H9 (cell line): ENCODE data around the gene MSH3. TPM values are rescaled to one million over a fixed set of nuclear protein-coding genes. Genes with fewer than 3 reads are reported as not detected.

Source experiments
- DNase-seq: peaks from one replicate; pipeline ENCODE4 v3.0.0-alpha.2; 2017
- H2AFZ ChIP-seq: one replicate; pipeline ENCODE4 v1.6.1; 2013; ENCODE audit warnings: mild to moderate bottlenecking, low read length, control low read depth, moderate library complexity
- H2AK5ac ChIP-seq: 2 replicates; pipeline ENCODE4 v1.6.1; 2013; ENCODE audit warnings: low read length, control low read depth, mixed read lengths; ENCODE audit not compliant: insufficient read length
- H2BK120ac ChIP-seq: one replicate; pipeline ENCODE4 v1.6.1; 2013; ENCODE audit warnings: low read depth, mild to moderate bottlenecking, low read length, control low read depth, inconsistent platforms; ENCODE audit not compliant: poor library complexity, severe bottlenecking
- H2BK12ac ChIP-seq: 2 replicates; pipeline ENCODE4 v1.6.1; 2013; ENCODE audit warnings: low read length, control low read depth, mixed read lengths, low read depth; ENCODE audit not compliant: insufficient read length
- H2BK15ac ChIP-seq: 2 replicates; pipeline ENCODE4 v1.6.1; 2013; ENCODE audit warnings: low read depth, low read length, control low read depth
- H2BK20ac ChIP-seq: one replicate; pipeline ENCODE4 v1.6.1; 2013; ENCODE audit warnings: low read depth, mild to moderate bottlenecking, low read length, control low read depth, inconsistent platforms; ENCODE audit not compliant: poor library complexity, severe bottlenecking
- H2BK5ac ChIP-seq: 2 replicates; pipeline ENCODE4 v1.6.1; 2013; ENCODE audit warnings: low read length, control low read depth, mixed read lengths; ENCODE audit not compliant: insufficient read length
- H3K14ac ChIP-seq: 2 replicates; pipeline ENCODE4 v1.6.1; 2013; ENCODE audit warnings: low read length, control low read depth; ENCODE audit not compliant: insufficient read depth
- H3K18ac ChIP-seq: 2 replicates; pipeline ENCODE4 v1.6.1; 2013; ENCODE audit warnings: low read depth, mild to moderate bottlenecking, mixed read lengths, low read length, control low read depth; ENCODE audit not compliant: insufficient read length
- H3K23ac ChIP-seq: 2 replicates; pipeline ENCODE4 v1.6.1; 2013; ENCODE audit warnings: low read length, control low read depth, mixed read lengths, low read depth; ENCODE audit not compliant: insufficient read length
- H3K23me2 ChIP-seq: 2 replicates; pipeline ENCODE4 v1.6.1; 2013; ENCODE audit warnings: low read depth, mild to moderate bottlenecking, mixed read lengths, low read length, control low read depth; ENCODE audit not compliant: insufficient read length, poor library complexity, severe bottlenecking
- H3K27ac ChIP-seq: 2 replicates; pipeline ENCODE4 v1.5.1; 2013; ENCODE audit warnings: low read length, control low read depth, mixed read lengths, low read depth; ENCODE audit not compliant: insufficient read length
- H3K27me3 ChIP-seq: 2 replicates; pipeline ENCODE4 v1.6.1; 2013; ENCODE audit warnings: low read length, control low read depth, inconsistent platforms; ENCODE audit not compliant: insufficient read depth
- H3K4ac ChIP-seq: 2 replicates; pipeline ENCODE4 v1.6.1; 2013; ENCODE audit warnings: low read depth, mild to moderate bottlenecking, control low read depth, inconsistent platforms, low read length, moderate library complexity
- H3K4me1 ChIP-seq: 2 replicates; pipeline ENCODE4 v1.6.1; 2013; ENCODE audit warnings: low read length, control low read depth, inconsistent platforms; ENCODE audit not compliant: insufficient read depth
- H3K4me2 ChIP-seq: 2 replicates; pipeline ENCODE4 v1.6.1; 2013; ENCODE audit warnings: low read length, control low read depth, mixed read lengths; ENCODE audit not compliant: insufficient read length, insufficient read depth
- H3K56ac ChIP-seq: 2 replicates; pipeline ENCODE4 v1.6.1; 2013; ENCODE audit warnings: low read depth, mild to moderate bottlenecking, mixed read lengths, low read length, control low read depth; ENCODE audit not compliant: insufficient read length
- H3K79me1 ChIP-seq: 2 replicates; pipeline ENCODE4 v1.6.1; 2013; ENCODE audit warnings: low read depth, mild to moderate bottlenecking, moderate library complexity, low read length, control low read depth, inconsistent platforms; ENCODE audit not compliant: insufficient read depth, poor library complexity, severe bottlenecking
- H3K79me2 ChIP-seq: 2 replicates; pipeline ENCODE4 v1.6.1; 2013; ENCODE audit warnings: low read length, control low read depth, inconsistent platforms; ENCODE audit not compliant: insufficient read depth
- H3K9ac ChIP-seq: 2 replicates; pipeline ENCODE4 v1.6.1; 2013; ENCODE audit warnings: low read length, control low read depth, mixed read lengths; ENCODE audit not compliant: insufficient read length; ENCODE audit errors: extremely low read depth
- H3K9me3 ChIP-seq: one replicate; pipeline ENCODE4 v1.6.1; 2013; ENCODE audit warnings: low read depth, low read length, inconsistent platforms; ENCODE audit not compliant: control insufficient read depth
- H3T11ph ChIP-seq: one replicate; pipeline ENCODE4 v1.6.1; 2013; ENCODE audit warnings: mild to moderate bottlenecking, low read length, control low read depth, inconsistent platforms
- H4K20me1 ChIP-seq: one replicate; pipeline ENCODE4 v1.6.1; 2013; ENCODE audit not compliant: control insufficient read depth, insufficient read length, insufficient read depth
- H4K5ac ChIP-seq: 2 replicates; pipeline ENCODE4 v1.6.1; 2013; ENCODE audit warnings: low read depth, mild to moderate bottlenecking, mixed read lengths, low read length, control low read depth; ENCODE audit not compliant: insufficient read length
- H4K8ac ChIP-seq: replicated peaks from 2 replicates; pipeline ENCODE4 v1.6.1; 2013; ENCODE audit warnings: low read length, control low read depth, mixed read lengths, low read depth; ENCODE audit not compliant: insufficient read length
- H4K91ac ChIP-seq: 2 replicates; pipeline ENCODE4 v1.6.1; 2013; ENCODE audit warnings: low read depth, mild to moderate bottlenecking, moderate library complexity, mixed read lengths, low read length, control low read depth; ENCODE audit not compliant: insufficient read length
- H3K27ac Mint-ChIP-seq, 3 experiments: 2 replicates in 2 of 3; 3 replicates in 1 of 3; pipeline ENCODE4 v1.8.0; 2020 to 2021; ENCODE audit warnings: mixed read lengths in 3 of 3, mild to moderate bottlenecking in 1 of 3, moderate library complexity in 1 of 3
- H3K27me3 Mint-ChIP-seq: 2 replicates; pipeline ENCODE4 v1.8.0; 2021; ENCODE audit warnings: low read depth, mild to moderate bottlenecking, moderate library complexity, mixed read lengths
- H3K36me3 Mint-ChIP-seq, 3 experiments: 2 replicates in 2 of 3; 3 replicates in 1 of 3; pipeline ENCODE4 v1.8.0; 2020 to 2021; ENCODE audit warnings: low read depth in 3 of 3, mixed read lengths in 3 of 3; ENCODE audit not compliant: insufficient read depth in 1 of 3
- H3K4me1 Mint-ChIP-seq, 2 experiments: 2 replicates each; pipeline ENCODE4 v1.8.0; 2020; ENCODE audit warnings: mixed read lengths in 2 of 2
- H3K4me3 Mint-ChIP-seq, 2 experiments: 2 replicates in 1 of 2; 3 replicates in 1 of 2; pipeline ENCODE4 v1.8.0; 2020 to 2021; ENCODE audit warnings: mild to moderate bottlenecking in 2 of 2, mixed read lengths in 2 of 2, moderate library complexity in 1 of 2
- H3K9me3 Mint-ChIP-seq, 2 experiments: 2 replicates in 1 of 2; 3 replicates in 1 of 2; pipeline ENCODE4 v1.8.0; 2020; ENCODE audit warnings: mild to moderate bottlenecking in 2 of 2, mixed read lengths in 2 of 2, moderate library complexity in 1 of 2
- WGBS: extraction: QIAGEN DNeasy Blood & Tissue Kit; methylation state at CpG from one replicate; pipeline ENCODE4 v1.1.7; 2013; ENCODE audit warnings: missing lambda C conversion rate, low lambda C conversion rate, mixed read lengths; ENCODE audit not compliant: insufficient read length; ENCODE audit errors: extremely low coverage; 5-methylcytosine and 5-hydroxymethylcytosine counted together
- total RNA-seq: library from RNA; stranded (reverse); gene quantifications from 2 replicates; pipeline ENCODE4 v1.2.1, GENCODE V29; 2021
- TF ChIP-seq, protein P1 (sequence below): fragments of 200-600 bp; sonication (generic); conservative IDR thresholded peaks from 3 replicates; pipeline ENCODE4 v1.8.0; 2021; ENCODE audit warnings: antibody characterized with exemption, mild to moderate bottlenecking

Gene MSH3
- total RNA-seq, 1 experiment from 2014 or later = 17.3 TPM

DNA sequence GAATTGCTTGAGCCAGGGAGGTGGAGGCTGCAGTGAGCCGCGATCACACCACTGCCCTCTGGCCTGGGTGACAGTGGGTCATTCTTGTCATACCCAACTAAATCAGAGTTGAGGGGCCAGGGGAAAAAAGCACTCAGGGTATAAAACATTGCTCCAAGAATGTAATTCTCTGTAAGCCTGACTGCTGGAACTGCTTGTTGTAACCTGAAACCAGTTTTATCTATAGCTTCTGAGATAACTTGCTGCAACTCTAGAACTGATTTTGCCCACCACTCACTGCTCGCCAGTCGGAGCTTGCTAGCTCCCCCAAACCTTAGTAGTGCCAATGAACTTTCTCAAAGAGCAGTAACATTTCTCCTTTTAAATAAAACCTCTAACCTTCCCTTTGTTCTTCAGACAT, 9.6 kb upstream of the MSH3 start:
- Histone ChIP-seq H3K23me2 (no peaks in the 10 kb centered on the region), H3K79me2 (no peaks in the 10 kb centered on the region), H3K9ac (no peak overlapping the region), H3K79me1 (peaks cover 3% of the 10 kb centered on the region), H4K91ac (no peak overlapping the region), H4K5ac (no peak overlapping the region), H3K4me1 (no peaks in the 10 kb centered on the region), H2BK5ac (no peak overlapping the region), H3K14ac (no peak overlapping the region), H3K4ac (no peak overlapping the region), H2BK120ac (no peak overlapping the region), H2BK20ac (no peak overlapping the region), H2AFZ (no peak overlapping the region), H3K56ac (no peak overlapping the region), H3K4me2 (no peak overlapping the region), H4K8ac (no peak overlapping the region), H2AK5ac (no peak overlapping the region), H3K27ac (no peak overlapping the region), H2BK12ac (no peak overlapping the region), H3K18ac (no peak overlapping the region), H3T11ph (no peak overlapping the region), H3K9me3 (no peaks in the 10 kb centered on the region), H4K20me1 (no peaks in the 10 kb centered on the region), H2BK15ac (no peak overlapping the region), H3K23ac (no peak overlapping the region), H3K27me3 (no peaks in the 10 kb centered on the region)
- Mint-ChIP-seq H3K27ac (no peak overlapping the region), H3K4me3 (no peak overlapping the region), H3K36me3 (peaks cover 58 to 85% (median 83%) of the 10 kb centered on the region in 3 experiments), H3K27me3 (no peaks in the 10 kb centered on the region), H3K9me3 (no peaks in the 10 kb centered on the region; a peak in 1 of 5 replicates), H3K4me1 (no peaks in the 10 kb centered on the region)
- no CpG with 5 or more reads among the region's 4 CpGs for WGBS
- TF ChIP-seq, protein P1, sequence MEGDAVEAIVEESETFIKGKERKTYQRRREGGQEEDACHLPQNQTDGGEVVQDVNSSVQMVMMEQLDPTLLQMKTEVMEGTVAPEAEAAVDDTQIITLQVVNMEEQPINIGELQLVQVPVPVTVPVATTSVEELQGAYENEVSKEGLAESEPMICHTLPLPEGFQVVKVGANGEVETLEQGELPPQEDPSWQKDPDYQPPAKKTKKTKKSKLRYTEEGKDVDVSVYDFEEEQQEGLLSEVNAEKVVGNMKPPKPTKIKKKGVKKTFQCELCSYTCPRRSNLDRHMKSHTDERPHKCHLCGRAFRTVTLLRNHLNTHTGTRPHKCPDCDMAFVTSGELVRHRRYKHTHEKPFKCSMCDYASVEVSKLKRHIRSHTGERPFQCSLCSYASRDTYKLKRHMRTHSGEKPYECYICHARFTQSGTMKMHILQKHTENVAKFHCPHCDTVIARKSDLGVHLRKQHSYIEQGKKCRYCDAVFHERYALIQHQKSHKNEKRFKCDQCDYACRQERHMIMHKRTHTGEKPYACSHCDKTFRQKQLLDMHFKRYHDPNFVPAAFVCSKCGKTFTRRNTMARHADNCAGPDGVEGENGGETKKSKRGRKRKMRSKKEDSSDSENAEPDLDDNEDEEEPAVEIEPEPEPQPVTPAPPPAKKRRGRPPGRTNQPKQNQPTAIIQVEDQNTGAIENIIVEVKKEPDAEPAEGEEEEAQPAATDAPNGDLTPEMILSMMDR = no peak
- DNase-seq = no peak
